K562 (cell line): ENCODE data around the gene PIP4K2A. TPM values are rescaled to one million over a fixed set of nuclear protein-coding genes. Genes with fewer than 3 reads are reported as not detected.

Experiments
- ASH1L ChIP-seq: fragments of 450-650 bp; IDR thresholded peaks from 2 replicates; pipeline ENCODE4 v1.6.1; 2018; ENCODE audit warnings: borderline replicate concordance, mild to moderate bottlenecking, low read depth; ENCODE audit not compliant: partially characterized antibody
- ATF4 ChIP-seq: fragments of 450-650 bp; formaldehyde crosslinking; IDR thresholded peaks from 2 replicates; pipeline ENCODE4 v1.4.0; 2022; ENCODE audit warnings: mild to moderate bottlenecking, moderate library complexity
- ATF7 ChIP-seq: fragments of 450-650 bp; IDR thresholded peaks from 2 replicates; pipeline ENCODE4 v1.7.1; 2014; ENCODE audit warnings: mild to moderate bottlenecking, moderate library complexity
- BACH1 ChIP-seq: fragments of 200-800 bp; sonication (Bioruptor generic); IDR thresholded peaks from 2 replicates; pipeline ENCODE4 v1.6.1; 2016; ENCODE audit warnings: missing genetic modification characterization, missing compliant biosample characterization
- BRD9 ChIP-seq: fragments of 450-650 bp; IDR thresholded peaks from 2 replicates; pipeline ENCODE4 v1.6.1; 2018; ENCODE audit warnings: low read depth; ENCODE audit not compliant: partially characterized antibody
- CBFA2T3 ChIP-seq: fragments of 450-650 bp; IDR thresholded peaks from 2 replicates; pipeline ENCODE4 v1.6.1; 2017
- ELF1 ChIP-seq: fragments of 200-800 bp; sonication (Bioruptor generic); IDR thresholded peaks from 2 replicates; pipeline ENCODE4 v1.6.1; 2016; ENCODE audit warnings: missing genetic modification characterization, missing compliant biosample characterization
- HDAC3 ChIP-seq: fragments of 450-650 bp; IDR thresholded peaks from 2 replicates; pipeline ENCODE4 v1.6.1; 2018; ENCODE audit warnings: borderline replicate concordance, mild to moderate bottlenecking, moderate library complexity; ENCODE audit not compliant: partially characterized antibody
- HEY1 ChIP-seq: fragments of 250-450 bp; sonication (Bioruptor Pico); IDR thresholded peaks from 2 replicates; pipeline ENCODE4 v1.5.0; 2020; ENCODE audit warnings: mild to moderate bottlenecking, moderate library complexity, borderline replicate concordance
- HIVEP1 ChIP-seq: fragments of 250-450 bp; sonication (Bioruptor Pico); IDR thresholded peaks from 2 replicates; pipeline ENCODE4 v1.4.0; 2020; ENCODE audit warnings: mild to moderate bottlenecking
- KAT8 ChIP-seq: fragments of 450-650 bp; IDR thresholded peaks from 2 replicates; pipeline ENCODE4 v1.6.1; 2016; ENCODE audit warnings: low read depth, mild to moderate bottlenecking
- PHB ChIP-seq: fragments of 250-450 bp; sonication (Bioruptor Pico); IDR thresholded peaks from 2 replicates; pipeline ENCODE4 v1.5.0; 2021
- POLR2A ChIP-seq: fragments of 450-650 bp; conservative IDR thresholded peaks from 2 replicates; pipeline ENCODE4 v1.6.1; 2016
- PTBP1 ChIP-seq: fragments of 200-400 bp; formaldehyde crosslinking; IDR thresholded peaks from 2 replicates; pipeline ENCODE4 v1.6.1; 2017; ENCODE audit warnings: low read depth, low read length
- RAD51 ChIP-seq: fragments of 450-650 bp; IDR thresholded peaks from 2 replicates; pipeline ENCODE4 v1.7.1; 2016; ENCODE audit warnings: low read depth, mild to moderate bottlenecking, borderline replicate concordance
- SIN3B ChIP-seq: fragments of 450-650 bp; IDR thresholded peaks from 2 replicates; pipeline ENCODE4 v1.6.1; 2017; ENCODE audit warnings: low read depth, mild to moderate bottlenecking, moderate library complexity
- TAF9B ChIP-seq: fragments of 450-650 bp; IDR thresholded peaks from 2 replicates; pipeline ENCODE4 v1.6.1; 2018; ENCODE audit warnings: mild to moderate bottlenecking; ENCODE audit not compliant: partially characterized antibody
- TCF7L2 ChIP-seq: fragments of 150-350 bp; IDR thresholded peaks from 2 replicates; pipeline ENCODE4 v1.6.1; 2016; ENCODE audit warnings: low read depth, mild to moderate bottlenecking, low read length, moderate library complexity
- TFE3 ChIP-seq: fragments of 450-650 bp; formaldehyde crosslinking; IDR thresholded peaks from 2 replicates; pipeline ENCODE4 v1.4.0; 2020; ENCODE audit warnings: mild to moderate bottlenecking, mixed read lengths
- THAP7 ChIP-seq: fragments of 250-450 bp; sonication (Bioruptor Pico); IDR thresholded peaks from 2 replicates; pipeline ENCODE4 v1.5.0; 2021
- USF2 ChIP-seq: sonication (generic); formaldehyde crosslinking; IDR thresholded peaks from 2 replicates; pipeline ENCODE4 v1.5.0; 2020; ENCODE audit warnings: missing genetic modification reagents
- ZC3H4 ChIP-seq: sonication (generic); formaldehyde crosslinking; IDR thresholded peaks from 2 replicates; pipeline ENCODE4 v1.9.0; 2021; ENCODE audit warnings: missing genetic modification reagents, borderline replicate concordance
- ZNF282 ChIP-seq: sonication (generic); formaldehyde crosslinking; IDR thresholded peaks from 2 replicates; pipeline ENCODE4 v1.8.1; 2023; ENCODE audit warnings: missing genetic modification reagents
- ZNF316 ChIP-seq: fragments of 450-650 bp; IDR thresholded peaks from 2 replicates; pipeline ENCODE4 v1.6.1; 2016
- ZNF398 ChIP-seq: fragments of 250-450 bp; sonication (Bioruptor Pico); IDR thresholded peaks from 2 replicates; pipeline ENCODE4 v1.8.0; 2021; ENCODE audit warnings: moderate library complexity, mild to moderate bottlenecking, inconsistent platforms
- ZNF507 ChIP-seq: conservative IDR thresholded peaks from 2 replicates; pipeline ENCODE4 v1.6.1; 2017; ENCODE audit warnings: missing genetic modification characterization, missing compliant biosample characterization
- ZNF586 ChIP-seq: fragments of 450-650 bp; formaldehyde crosslinking; conservative IDR thresholded peaks from 2 replicates; pipeline ENCODE4 v1.4.0; 2020; ENCODE audit warnings: mild to moderate bottlenecking, moderate library complexity
- polyA plus RNA-seq, 8 experiments: library from polyadenylated mRNA; depleted of rRNA in 4 of 8; stranded (reverse) in 5 of 8; unstranded in 3 of 8; fragments of >200 nt; fragmentation: Nextera tagmentation in 2 of 8; fragmentation: Illumina TruSeq in 1 of 8; extraction: Ambion mirVana in 2 of 8; extraction: Trizol in 1 of 8; gene quantifications; 2 replicates each; pipeline versions ENCODE4 v1.2.1 to v1.2.3, GENCODE V29; 2011 to 2014; ENCODE audit warnings: inconsistent platforms in 1 of 8, missing spikeins in 1 of 8
- total RNA-seq, 7 experiments: library from RNA; depleted of rRNA in 6 of 7; stranded (reverse); fragments of >200 nt in 6 of 7; fragmentation: Illumina TruSeq in 2 of 7; extraction: Trizol in 2 of 7; gene quantifications; 2 replicates each; pipeline versions ENCODE4 v1.2.1 to v1.2.3, GENCODE V29; 2011 to 2021; ENCODE audit warnings: low replicate concordance in 1 of 7

The PIP4K2A gene
- total and polyA plus RNA-seq, 9 of the 15 experiments (the other 6 are each of a cell fraction or from before 2014, with no cell fraction given) = 35.6 to 117 (median 71.9) TPM

- TF ChIP-seq ZNF398 (CRISPR knock-in tag) (no peak), USF2 (CRISPR knock-in tag) (no peak), ZC3H4 (no peak), ZNF316 (no peak), SIN3B (no peak), ZNF586 (CRISPR knock-in tag) (no peak), TFE3 (CRISPR knock-in tag) (peak; percentile 88), ATF4 (CRISPR knock-in tag) (no peak), HDAC3 (no peak), CBFA2T3 (peak; percentile 42), ASH1L (no peak), ZNF282 (CRISPR knock-in tag) (no peak), TCF7L2 (no peak), POLR2A (no peak), THAP7 (CRISPR knock-in tag) (no peak), PHB (CRISPR knock-in tag) (no peak), ZNF507 (tag) (no peak), HEY1 (no peak), BRD9 (no peak), HIVEP1 (CRISPR knock-in tag) (no peak), TAF9B (no peak), RAD51 (peak; percentile 74), BACH1 (tag) (no peak), PTBP1 (no peak), KAT8 (no peak), ATF7 (no peak), ELF1 (tag) (no peak)
These were observed 90.6 kb downstream of the PIP4K2A start (continued) for GRCh38 chr10:22623633-22624253.
